Tibial nerve (tissue), 4 donors: ENCODE results near the gene TCF25.

Source experiments
- CTCF ChIP-seq, 5 experiments: fragments of 200-600 bp in 3 of 5; fragments of 450-650 bp in 2 of 5; sonication (generic) in 3 of 5; IDR thresholded peaks; one replicate each; pipeline ENCODE4 v1.5.1; 2016 to 2019; ENCODE audit warnings: antibody characterized with exemption in 5 of 5, mild to moderate bottlenecking in 3 of 5, moderate library complexity in 2 of 5
- EP300 ChIP-seq, 2 donors: sonication (generic); formaldehyde crosslinking; IDR thresholded peaks; one replicate each; pipeline ENCODE4 v1.6.1; 2017; ENCODE audit warnings: antibody characterized with exemption in 2 of 2, mild to moderate bottlenecking in 1 of 2
- POLR2A ChIP-seq, 2 donors: fragments of 450-650 bp; IDR thresholded peaks; one replicate each; pipeline ENCODE4 v1.6.1; 2017; ENCODE audit warnings: antibody characterized with exemption in 2 of 2, mild to moderate bottlenecking in 2 of 2, moderate library complexity in 2 of 2

GRCh38 chr16:89922884-89923639, 49.7 kb downstream of the TCF25 start, which contains the start of gene TUBB3:
- no peak for TF ChIP-seq CTCF (IDR thresholded peaks at IDR 0.05)
- peak; percentile 29 to 47 for TF ChIP-seq POLR2A (IDR thresholded peaks at IDR 0.05)
- TF ChIP-seq EP300 (IDR thresholded peaks at IDR 0.05) = no peak
